Gastroesophageal sphincter (tissue), 4 donors: ENCODE results near the gene SORD. TPM values are rescaled to one million over a fixed set of nuclear protein-coding genes. Genes with fewer than 3 reads are reported as not detected.

Source experiments
- ATAC-seq: fragments of 150-250 bp; one replicate; pipeline ENCODE4 v1.9.1; 2016; ENCODE audit warnings: mild to moderate bottlenecking, moderate library complexity
- H3K27ac ChIP-seq, 4 donors: fragments of 200-600 bp; sonication (generic) in 3 of 4; 1 replicate in 3 of 4; 2 replicates in 1 of 4; pipeline ENCODE4 v1.5.1; 2016 to 2019
- H3K27me3 ChIP-seq: fragments of 200-600 bp; sonication (generic); one replicate; pipeline ENCODE4 v1.5.1; 2019
- H3K36me3 ChIP-seq, 2 donors: fragments of 200-600 bp; sonication (generic); one replicate each; pipeline ENCODE4 v1.5.1; 2019; ENCODE audit warnings: control low read depth in 1 of 2
- H3K4me1 ChIP-seq, 3 donors: fragments of 200-600 bp; sonication (generic); 1 replicate in 2 of 3; 2 replicates in 1 of 3; pipeline ENCODE4 v1.5.1; 2016 to 2019; ENCODE audit warnings: control low read depth in 2 of 3
- H3K4me3 ChIP-seq, 2 donors: fragments of 200-600 bp; sonication (generic); one replicate each; pipeline ENCODE4 v1.5.1; 2019; ENCODE audit warnings: mild to moderate bottlenecking in 1 of 2, moderate library complexity in 1 of 2
- H3K9me3 ChIP-seq, 3 donors: fragments of 200-600 bp; sonication (generic); one replicate each; pipeline ENCODE4 v1.5.1; 2017 to 2019; ENCODE audit warnings: control low read depth in 2 of 3
- EP300 ChIP-seq: sonication (generic); formaldehyde crosslinking; IDR thresholded peaks from one replicate; pipeline ENCODE4 v1.6.1; 2017; ENCODE audit warnings: antibody characterized with exemption, mild to moderate bottlenecking
- POLR2A ChIP-seq, 2 donors: fragments of 450-650 bp; IDR thresholded peaks; one replicate each; pipeline ENCODE4 v1.6.1; 2017; ENCODE audit warnings: antibody characterized with exemption in 2 of 2, mild to moderate bottlenecking in 2 of 2, moderate library complexity in 1 of 2
- POLR2AphosphoS5 ChIP-seq: sonication (generic); formaldehyde crosslinking; IDR thresholded peaks from one replicate; pipeline ENCODE4 v1.6.1; 2017; ENCODE audit warnings: antibody characterized with exemption
- WGBS, 2 donors: methylation state at CpG; one replicate each; pipeline ENCODE4 v1.1.5; 2018; ENCODE audit warnings: low coverage in 1 of 2; 5-methylcytosine and 5-hydroxymethylcytosine counted together
- total RNA-seq, 4 donors: library from RNA; depleted of rRNA; stranded (reverse); fragments of >200 nt; gene quantifications; one replicate each; pipeline ENCODE4 v1.1.0, GENCODE V29; 2016
- TF ChIP-seq, protein P1 (sequence below), 4 experiments: fragments of 200-600 bp in 2 of 4; fragments of 450-650 bp in 2 of 4; sonication (generic) in 1 of 4; IDR thresholded peaks; one replicate each; pipeline ENCODE4 v1.5.1; 2017 to 2019; ENCODE audit warnings: antibody characterized with exemption in 4 of 4, mild to moderate bottlenecking in 2 of 4, moderate library complexity in 2 of 4

Gene SORD
- total RNA-seq, 4 donors from 2014 or later: 2.6 to 9.4 (median 7.9) TPM

DNA sequence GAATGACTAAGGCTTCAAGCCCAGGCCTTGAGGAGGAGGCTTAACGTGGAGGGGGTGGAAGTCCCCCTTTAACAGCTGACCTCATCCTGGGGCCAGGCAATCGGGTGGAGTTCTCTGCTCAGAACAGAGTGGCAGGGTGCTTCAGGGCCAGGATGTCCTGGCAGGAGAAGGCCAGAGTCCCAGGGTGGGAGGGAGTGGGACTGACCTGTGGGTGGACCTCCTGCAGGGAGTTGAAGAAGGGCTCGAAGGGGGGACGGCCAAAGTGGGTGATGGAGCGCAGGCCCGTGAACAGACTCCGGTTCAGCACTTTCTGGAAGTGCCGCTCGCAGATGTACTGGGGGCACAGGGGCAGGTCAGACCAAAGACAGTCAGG is 71.3 kb downstream of the SORD start:
- Histone ChIP-seq H3K9me3 (no peaks in the 10 kb centered on the region), H3K36me3 (no peaks in the 10 kb centered on the region), H3K4me1 (no peaks in the 10 kb centered on the region), H3K27me3 (peaks cover 15% of the 10 kb centered on the region), H3K4me3 (no peak overlapping the region), H3K27ac (no peak overlapping the region)
- no peak for ATAC-seq
- TF ChIP-seq, protein P1, sequence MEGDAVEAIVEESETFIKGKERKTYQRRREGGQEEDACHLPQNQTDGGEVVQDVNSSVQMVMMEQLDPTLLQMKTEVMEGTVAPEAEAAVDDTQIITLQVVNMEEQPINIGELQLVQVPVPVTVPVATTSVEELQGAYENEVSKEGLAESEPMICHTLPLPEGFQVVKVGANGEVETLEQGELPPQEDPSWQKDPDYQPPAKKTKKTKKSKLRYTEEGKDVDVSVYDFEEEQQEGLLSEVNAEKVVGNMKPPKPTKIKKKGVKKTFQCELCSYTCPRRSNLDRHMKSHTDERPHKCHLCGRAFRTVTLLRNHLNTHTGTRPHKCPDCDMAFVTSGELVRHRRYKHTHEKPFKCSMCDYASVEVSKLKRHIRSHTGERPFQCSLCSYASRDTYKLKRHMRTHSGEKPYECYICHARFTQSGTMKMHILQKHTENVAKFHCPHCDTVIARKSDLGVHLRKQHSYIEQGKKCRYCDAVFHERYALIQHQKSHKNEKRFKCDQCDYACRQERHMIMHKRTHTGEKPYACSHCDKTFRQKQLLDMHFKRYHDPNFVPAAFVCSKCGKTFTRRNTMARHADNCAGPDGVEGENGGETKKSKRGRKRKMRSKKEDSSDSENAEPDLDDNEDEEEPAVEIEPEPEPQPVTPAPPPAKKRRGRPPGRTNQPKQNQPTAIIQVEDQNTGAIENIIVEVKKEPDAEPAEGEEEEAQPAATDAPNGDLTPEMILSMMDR (IDR thresholded peaks at IDR 0.05): no peak
- no peak for TF ChIP-seq POLR2A (IDR thresholded peaks at IDR 0.05)
- 7 to 82% methylated on average over 2 to 3 of the region's 9 CpGs for WGBS, 2 donors

DNA sequence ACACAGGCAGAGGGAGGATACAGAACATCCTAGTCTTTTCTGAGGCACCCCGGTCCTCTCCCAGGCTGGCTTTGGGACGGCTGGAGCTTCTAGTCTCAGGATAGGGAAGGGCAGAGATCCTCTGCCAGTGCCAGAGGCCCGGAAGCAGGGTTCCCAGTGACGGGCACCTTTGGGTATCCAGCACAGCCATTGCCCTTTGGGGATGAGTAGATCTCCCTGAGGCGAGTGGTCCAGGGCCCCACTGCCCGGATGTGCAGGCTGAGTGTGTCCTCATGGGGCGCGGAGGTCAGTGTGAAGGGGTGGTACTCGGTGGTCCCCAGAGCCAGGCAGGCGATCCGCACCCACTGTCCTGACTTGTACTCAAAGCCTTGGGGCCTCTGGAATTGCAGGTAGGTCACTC is 72.7 kb downstream of the SORD start:
- Histone ChIP-seq H3K9me3 (no peaks in the 10 kb centered on the region), H3K27me3 (peaks cover 15% of the 10 kb centered on the region), H3K4me3 (no peak overlapping the region), H3K27ac (no peak overlapping the region), H3K36me3 (no peaks in the 10 kb centered on the region), H3K4me1 (no peaks in the 10 kb centered on the region)
- 80 to 100% methylated on average over 1 to 2 of the region's 11 CpGs for WGBS, 2 donors
- TF ChIP-seq POLR2AphosphoS5 (no peak), POLR2A (IDR thresholded peaks at IDR 0.05) (no peak), EP300 (no peak)
- TF ChIP-seq, protein P1 (IDR thresholded peaks at IDR 0.05): no peak
- no peak for ATAC-seq

DNA sequence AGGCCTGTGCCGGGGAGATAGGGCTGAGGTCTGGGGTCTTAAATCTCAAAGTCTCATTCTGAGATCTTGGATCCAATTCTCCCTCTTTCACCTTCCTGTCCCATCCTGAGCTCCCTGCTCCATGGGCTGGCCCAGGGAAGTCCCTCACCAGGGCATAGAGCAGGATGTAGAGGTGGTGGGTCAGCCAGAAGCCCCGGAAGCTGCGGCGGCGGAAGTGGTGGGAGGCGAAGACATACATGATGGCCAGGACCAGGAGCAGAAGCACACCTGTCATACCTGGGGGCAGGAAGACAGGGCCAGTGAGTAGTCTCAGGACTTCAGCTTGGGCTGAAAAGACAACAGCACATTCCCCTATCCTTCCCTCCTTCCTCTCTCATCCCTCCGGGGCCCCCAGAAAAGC is 74.5 kb downstream of the SORD start:
- Histone ChIP-seq H3K4me3 (no peak overlapping the region), H3K4me1 (no peaks in the 10 kb centered on the region), H3K36me3 (no peaks in the 10 kb centered on the region), H3K9me3 (no peaks in the 10 kb centered on the region), H3K27me3 (peaks cover 3% of the 10 kb centered on the region), H3K27ac (no peak overlapping the region)
- no peak for ATAC-seq
- TF ChIP-seq POLR2A (IDR thresholded peaks at IDR 0.05) (no peak), POLR2AphosphoS5 (no peak), EP300 (no peak)
- TF ChIP-seq, protein P1 (IDR thresholded peaks at IDR 0.05): no peak
- WGBS, 2 donors: 88% methylated on average over 3 of the region's 7 CpGs; no CpG with 5 or more reads in 1 of the 2 donors

DNA sequence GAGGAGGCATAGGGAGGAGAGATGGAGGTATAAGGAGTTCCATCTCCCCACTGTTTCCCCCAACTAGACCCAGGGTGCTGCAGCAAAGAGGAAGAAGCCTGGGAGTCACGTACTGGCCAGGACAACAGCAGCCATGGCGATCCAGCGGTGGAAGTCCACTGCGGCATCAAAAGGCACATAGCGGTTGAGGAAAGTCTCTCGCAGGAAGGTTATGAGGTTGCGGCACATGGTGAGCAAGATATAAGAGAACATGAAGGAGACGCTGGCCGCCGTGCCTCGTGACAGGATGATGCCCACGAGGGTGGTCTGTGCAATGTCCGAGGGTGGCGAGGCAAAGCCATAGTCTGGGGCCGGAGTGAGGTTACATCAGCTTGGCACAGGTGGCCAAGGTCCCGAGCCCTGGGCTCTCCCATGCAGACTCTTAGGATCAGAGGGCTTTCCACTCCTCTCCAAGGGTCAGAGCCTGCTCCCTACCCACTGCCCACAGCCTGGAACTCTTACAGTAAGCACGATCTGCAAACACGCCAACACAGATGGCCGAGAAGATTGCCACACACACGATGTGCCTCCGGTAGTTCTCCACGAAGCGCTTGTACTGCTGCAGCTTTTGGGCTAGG is 76.7 kb downstream of the SORD start:
- no peaks in the 10 kb centered on the region for H3K4me1 ChIP-seq
- H3K4me3 ChIP-seq: no peak overlapping the region
- H3K9me3 ChIP-seq: no peaks in the 10 kb centered on the region
- 72 to 87% methylated on average over 10 to 14 of the region's 23 CpGs for WGBS, 2 donors
- H3K27me3 ChIP-seq: peaks cover 2% of the 10 kb centered on the region
- H3K27ac ChIP-seq: no peak overlapping the region
- ATAC-seq: no peak
- no peaks in the 10 kb centered on the region for H3K36me3 ChIP-seq
- TF ChIP-seq POLR2A (IDR thresholded peaks at IDR 0.05): no peak
- no peak for TF ChIP-seq POLR2AphosphoS5
- no peak for TF ChIP-seq EP300
- TF ChIP-seq, protein P1 (IDR thresholded peaks at IDR 0.05): no peak

DNA sequence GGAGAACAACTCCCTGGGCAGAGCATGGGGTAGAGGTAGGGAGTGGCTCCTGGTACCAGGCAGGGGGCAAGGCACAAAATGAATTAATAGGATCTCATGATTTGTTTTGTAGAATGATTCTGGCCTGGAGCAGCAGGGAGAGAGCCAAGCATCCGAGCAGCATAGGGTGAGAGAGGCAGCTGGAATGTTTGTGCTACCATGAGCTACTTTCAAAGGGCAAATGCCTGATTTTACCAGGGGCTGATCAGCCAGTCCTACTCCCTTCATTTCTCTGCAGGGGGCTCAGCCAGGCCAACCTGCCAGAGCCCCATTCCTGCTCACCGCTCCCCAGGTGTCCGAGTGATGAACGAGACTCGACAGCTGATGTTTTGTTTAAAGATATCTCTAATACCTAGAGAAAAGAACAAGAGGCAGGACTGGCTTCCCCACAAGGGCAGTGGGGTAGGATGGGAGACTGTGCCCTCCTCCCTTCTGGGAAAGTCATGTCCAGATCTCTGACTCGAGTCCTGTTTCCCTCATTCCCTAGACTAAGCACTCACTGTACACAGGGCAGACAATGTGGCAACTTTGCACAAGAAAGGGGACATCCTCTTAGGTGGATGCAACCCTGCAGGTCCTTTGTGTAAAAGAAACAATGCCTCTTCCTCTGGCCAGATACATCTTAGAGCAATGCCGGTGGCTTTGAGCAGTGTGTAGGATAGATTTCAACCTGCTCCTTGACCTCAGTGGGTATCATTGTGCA is 78.1 kb downstream of the SORD start:
- Histone ChIP-seq H3K4me3 (no peak overlapping the region), H3K27me3 (peaks cover 10% of the 10 kb centered on the region), H3K4me1 (no peaks in the 10 kb centered on the region), H3K36me3 (no peaks in the 10 kb centered on the region), H3K27ac (no peak overlapping the region), H3K9me3 (no peaks in the 10 kb centered on the region)
- TF ChIP-seq, protein P1 (IDR thresholded peaks at IDR 0.05): no peak
- TF ChIP-seq POLR2AphosphoS5 (no peak), POLR2A (IDR thresholded peaks at IDR 0.05) (no peak), EP300 (no peak)
- WGBS, 2 donors: 42 to 80% methylated on average over 1 to 4 of the region's 7 CpGs
- no peak for ATAC-seq
